WTC11 (cell line): ENCODE data around the gene FRMD4A. TPM values are rescaled to one million over a fixed set of nuclear protein-coding genes. Genes with fewer than 3 reads are reported as not detected.

Source experiments
- ATAC-seq: fragments of 200-7000 bp; cut with Tn5 transposase; 2 replicates; pipeline ENCODE4 v1.10.0; 2021; ENCODE audit warnings: mild to moderate bottlenecking, moderate library complexity
- CTCF ChIA-PET: fragments of 300-600 bp; sonication (Branson Sonifier 250); formaldehyde crosslinking; loops from one replicate; lab custom pipeline; 2021; ENCODE audit warnings: antibody characterized with exemption; lab: Charles Lee
- POLR2A ChIA-PET: fragments of 350-600 bp; sonication (Branson Sonifier 250); formaldehyde crosslinking; loops from one replicate; lab custom pipeline; 2021; ENCODE audit warnings: antibody characterized with exemption; lab: Charles Lee
- DNase-seq: peaks from one replicate; pipeline ENCODE4 v3.0.0; 2021; ENCODE audit warnings: low spot score
- H3K27ac Mint-ChIP-seq: 2 replicates; pipeline ENCODE4 v1.8.0; 2021; ENCODE audit warnings: mixed read lengths
- H3K27me3 Mint-ChIP-seq: 2 replicates; pipeline ENCODE4 v1.8.0; 2021; ENCODE audit warnings: low read depth, mild to moderate bottlenecking, moderate library complexity, mixed read lengths
- H3K36me3 Mint-ChIP-seq: 2 replicates; pipeline ENCODE4 v1.8.0; 2021; ENCODE audit warnings: mixed read lengths
- H3K4me1 Mint-ChIP-seq: 2 replicates; pipeline ENCODE4 v1.8.0; 2022; ENCODE audit warnings: mixed read lengths
- H3K4me3 Mint-ChIP-seq: 2 replicates; pipeline ENCODE4 v1.8.0; 2021; ENCODE audit warnings: mild to moderate bottlenecking, moderate library complexity, mixed read lengths
- H3K9me3 Mint-ChIP-seq: 2 replicates; pipeline ENCODE4 v1.8.0; 2021; ENCODE audit warnings: mixed read lengths
- EMX1 ChIP-seq: fragments of 250-450 bp; sonication (Bioruptor Pico); IDR thresholded peaks from 2 replicates; pipeline ENCODE4 v1.8.0; 2021; ENCODE audit warnings: mild to moderate bottlenecking
- ESRRA ChIP-seq: sonication (generic); formaldehyde crosslinking; IDR thresholded peaks from 2 replicates; pipeline ENCODE4 v1.8.1; 2022; ENCODE audit warnings: mild to moderate bottlenecking, missing genetic modification reagents, borderline replicate concordance
- FOXJ3 ChIP-seq: sonication (generic); formaldehyde crosslinking; IDR thresholded peaks from 2 replicates; pipeline ENCODE4 v1.9.0; 2021; ENCODE audit warnings: missing genetic modification reagents, mild to moderate bottlenecking, borderline replicate concordance
- FOXP4 ChIP-seq: sonication (generic); formaldehyde crosslinking; IDR thresholded peaks from 2 replicates; pipeline ENCODE4 v1.8.0; 2022; ENCODE audit warnings: mild to moderate bottlenecking, missing genetic modification reagents
- GRHL2 ChIP-seq: fragments of 250-450 bp; sonication (Bioruptor Pico); IDR thresholded peaks from 2 replicates; pipeline ENCODE4 v1.8.0; 2022; ENCODE audit warnings: mild to moderate bottlenecking, moderate library complexity; ENCODE audit not compliant: insufficient replicate concordance, severe bottlenecking
- GTF2I ChIP-seq: fragments of 250-450 bp; sonication (Bioruptor Pico); conservative IDR thresholded peaks from 2 replicates; pipeline ENCODE4 v1.4.0; 2021; ENCODE audit warnings: mild to moderate bottlenecking
- MXD4 ChIP-seq: fragments of 250-450 bp; sonication (Bioruptor Pico); IDR thresholded peaks from 2 replicates; pipeline ENCODE4 v1.8.0; 2021; ENCODE audit warnings: mild to moderate bottlenecking, moderate library complexity, borderline replicate concordance
- NFATC4 ChIP-seq: fragments of 250-450 bp; sonication (Bioruptor Pico); IDR thresholded peaks from 2 replicates; pipeline ENCODE4 v1.9.0; 2021; ENCODE audit warnings: mild to moderate bottlenecking
- NFYB ChIP-seq: sonication (generic); formaldehyde crosslinking; conservative IDR thresholded peaks from 2 replicates; pipeline ENCODE4 v1.8.0; 2022; ENCODE audit warnings: low read depth, missing genetic modification reagents
- PRDM15 ChIP-seq: sonication (generic); formaldehyde crosslinking; IDR thresholded peaks from 2 replicates; pipeline ENCODE4 v1.8.0; 2022; ENCODE audit warnings: missing genetic modification reagents
- SP1 ChIP-seq: sonication (generic); formaldehyde crosslinking; conservative IDR thresholded peaks from 2 replicates; pipeline ENCODE4 v1.8.1; 2022; ENCODE audit warnings: missing genetic modification reagents
- STAT6 ChIP-seq: sonication (generic); formaldehyde crosslinking; conservative IDR thresholded peaks from 2 replicates; pipeline ENCODE4 v1.8.1; 2023; ENCODE audit warnings: mild to moderate bottlenecking, low read depth, missing genetic modification reagents, moderate library complexity
- TEAD1 ChIP-seq: sonication (generic); formaldehyde crosslinking; IDR thresholded peaks from 2 replicates; pipeline ENCODE4 v1.8.0; 2022; ENCODE audit warnings: mild to moderate bottlenecking, missing genetic modification reagents
- ZNF416 ChIP-seq: fragments of 250-450 bp; sonication (Bioruptor Pico); IDR thresholded peaks from 2 replicates; pipeline ENCODE4 v1.9.0; 2021; ENCODE audit warnings: mild to moderate bottlenecking, inconsistent platforms
- total RNA-seq: library from RNA; stranded (reverse); gene quantifications from 3 replicates; pipeline ENCODE4 v1.2.3, GENCODE V29; 2021
- TF ChIP-seq, protein P1 (sequence below): sonication (generic); formaldehyde crosslinking; IDR thresholded peaks from 2 replicates; pipeline ENCODE4 v1.8.1; 2022; ENCODE audit warnings: low read depth, missing genetic modification reagents, borderline replicate concordance
- TF ChIP-seq, protein P2 (sequence below): sonication (generic); formaldehyde crosslinking; IDR thresholded peaks from 2 replicates; pipeline ENCODE4 v1.8.0; 2022; ENCODE audit warnings: mild to moderate bottlenecking, missing genetic modification reagents
- TF ChIP-seq, protein P3 (sequence below): sonication (generic); formaldehyde crosslinking; IDR thresholded peaks from 2 replicates; pipeline ENCODE4 v1.8.1; 2023; ENCODE audit warnings: mild to moderate bottlenecking, missing genetic modification reagents, borderline replicate concordance
- TF ChIP-seq, protein P4 (sequence below): sonication (generic); formaldehyde crosslinking; IDR thresholded peaks from 2 replicates; pipeline ENCODE4 v1.8.1; 2022; ENCODE audit warnings: mild to moderate bottlenecking, moderate library complexity, missing genetic modification reagents
- TF ChIP-seq, protein P5 (sequence below): sonication (generic); formaldehyde crosslinking; IDR thresholded peaks from 2 replicates; pipeline ENCODE4 v1.8.1; 2022; ENCODE audit warnings: low read depth, mild to moderate bottlenecking, moderate library complexity, missing genetic modification reagents, borderline replicate concordance

Gene FRMD4A
- total RNA-seq, 1 experiment from 2014 or later = 35.5 TPM

DNA sequence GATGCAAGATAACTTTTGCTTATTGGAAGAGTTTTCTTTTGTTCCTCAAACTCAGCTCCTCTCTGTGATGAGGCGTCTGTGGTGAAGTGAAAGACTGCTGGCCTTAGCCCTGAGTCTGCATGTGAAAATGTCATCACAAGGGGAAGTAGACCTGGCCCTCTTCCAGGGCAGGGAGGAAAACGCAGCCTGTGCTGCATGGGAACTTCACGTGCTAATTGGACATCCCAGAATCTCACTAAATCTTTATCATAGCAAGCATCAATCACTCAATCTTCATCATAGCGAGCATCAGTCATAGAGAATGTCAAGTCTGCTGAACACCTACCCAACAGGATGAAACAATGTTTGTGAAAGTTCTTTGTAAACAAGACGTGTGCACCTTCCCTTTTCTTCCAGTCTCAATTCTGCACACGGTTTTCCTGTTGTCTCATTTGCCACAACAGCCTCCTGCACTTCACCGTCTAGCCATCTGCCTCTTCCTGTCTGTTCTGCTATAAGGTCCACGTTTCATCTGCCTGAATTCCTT, 314.6 kb downstream of the FRMD4A start:
- Mint-ChIP-seq H3K27ac (no peak overlapping the region), H3K36me3 (peaks cover 3% of the 10 kb centered on the region; the same call in 1 of the 2 replicates), H3K9me3 (peaks cover 8% of the 10 kb centered on the region), H3K4me3 (no peak overlapping the region), H3K4me1 (peaks cover 16% of the 10 kb centered on the region), H3K27me3 (no peaks in the 10 kb centered on the region)
- no peak for TF ChIP-seq FOXJ3 (CRISPR knock-in tag)
- no peak for TF ChIP-seq STAT6 (CRISPR knock-in tag)
- no peak for TF ChIP-seq TEAD1
- TF ChIP-seq SP1 (CRISPR knock-in tag) = no peak
- TF ChIP-seq, protein P1, sequence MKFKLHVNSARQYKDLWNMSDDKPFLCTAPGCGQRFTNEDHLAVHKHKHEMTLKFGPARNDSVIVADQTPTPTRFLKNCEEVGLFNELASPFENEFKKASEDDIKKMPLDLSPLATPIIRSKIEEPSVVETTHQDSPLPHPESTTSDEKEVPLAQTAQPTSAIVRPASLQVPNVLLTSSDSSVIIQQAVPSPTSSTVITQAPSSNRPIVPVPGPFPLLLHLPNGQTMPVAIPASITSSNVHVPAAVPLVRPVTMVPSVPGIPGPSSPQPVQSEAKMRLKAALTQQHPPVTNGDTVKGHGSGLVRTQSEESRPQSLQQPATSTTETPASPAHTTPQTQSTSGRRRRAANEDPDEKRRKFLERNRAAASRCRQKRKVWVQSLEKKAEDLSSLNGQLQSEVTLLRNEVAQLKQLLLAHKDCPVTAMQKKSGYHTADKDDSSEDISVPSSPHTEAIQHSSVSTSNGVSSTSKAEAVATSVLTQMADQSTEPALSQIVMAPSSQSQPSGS = no peak
- TF ChIP-seq GTF2I (CRISPR knock-in tag) = no peak
- TF ChIP-seq, protein P2, sequence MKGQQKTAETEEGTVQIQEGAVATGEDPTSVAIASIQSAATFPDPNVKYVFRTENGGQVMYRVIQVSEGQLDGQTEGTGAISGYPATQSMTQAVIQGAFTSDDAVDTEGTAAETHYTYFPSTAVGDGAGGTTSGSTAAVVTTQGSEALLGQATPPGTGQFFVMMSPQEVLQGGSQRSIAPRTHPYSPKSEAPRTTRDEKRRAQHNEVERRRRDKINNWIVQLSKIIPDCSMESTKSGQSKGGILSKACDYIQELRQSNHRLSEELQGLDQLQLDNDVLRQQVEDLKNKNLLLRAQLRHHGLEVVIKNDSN (CRISPR knock-in tag) = no peak
- no peak for TF ChIP-seq ZNF416 (CRISPR knock-in tag)
- no peak for TF ChIP-seq FOXP4 (CRISPR knock-in tag)
- TF ChIP-seq EMX1 (CRISPR knock-in tag) = no peak
- TF ChIP-seq PRDM15 (CRISPR knock-in tag) = no peak
- no peak for TF ChIP-seq ESRRA (CRISPR knock-in tag)
- TF ChIP-seq NFATC4 = no peak
- TF ChIP-seq NFYB (CRISPR knock-in tag) = no peak
- TF ChIP-seq, protein P3, sequence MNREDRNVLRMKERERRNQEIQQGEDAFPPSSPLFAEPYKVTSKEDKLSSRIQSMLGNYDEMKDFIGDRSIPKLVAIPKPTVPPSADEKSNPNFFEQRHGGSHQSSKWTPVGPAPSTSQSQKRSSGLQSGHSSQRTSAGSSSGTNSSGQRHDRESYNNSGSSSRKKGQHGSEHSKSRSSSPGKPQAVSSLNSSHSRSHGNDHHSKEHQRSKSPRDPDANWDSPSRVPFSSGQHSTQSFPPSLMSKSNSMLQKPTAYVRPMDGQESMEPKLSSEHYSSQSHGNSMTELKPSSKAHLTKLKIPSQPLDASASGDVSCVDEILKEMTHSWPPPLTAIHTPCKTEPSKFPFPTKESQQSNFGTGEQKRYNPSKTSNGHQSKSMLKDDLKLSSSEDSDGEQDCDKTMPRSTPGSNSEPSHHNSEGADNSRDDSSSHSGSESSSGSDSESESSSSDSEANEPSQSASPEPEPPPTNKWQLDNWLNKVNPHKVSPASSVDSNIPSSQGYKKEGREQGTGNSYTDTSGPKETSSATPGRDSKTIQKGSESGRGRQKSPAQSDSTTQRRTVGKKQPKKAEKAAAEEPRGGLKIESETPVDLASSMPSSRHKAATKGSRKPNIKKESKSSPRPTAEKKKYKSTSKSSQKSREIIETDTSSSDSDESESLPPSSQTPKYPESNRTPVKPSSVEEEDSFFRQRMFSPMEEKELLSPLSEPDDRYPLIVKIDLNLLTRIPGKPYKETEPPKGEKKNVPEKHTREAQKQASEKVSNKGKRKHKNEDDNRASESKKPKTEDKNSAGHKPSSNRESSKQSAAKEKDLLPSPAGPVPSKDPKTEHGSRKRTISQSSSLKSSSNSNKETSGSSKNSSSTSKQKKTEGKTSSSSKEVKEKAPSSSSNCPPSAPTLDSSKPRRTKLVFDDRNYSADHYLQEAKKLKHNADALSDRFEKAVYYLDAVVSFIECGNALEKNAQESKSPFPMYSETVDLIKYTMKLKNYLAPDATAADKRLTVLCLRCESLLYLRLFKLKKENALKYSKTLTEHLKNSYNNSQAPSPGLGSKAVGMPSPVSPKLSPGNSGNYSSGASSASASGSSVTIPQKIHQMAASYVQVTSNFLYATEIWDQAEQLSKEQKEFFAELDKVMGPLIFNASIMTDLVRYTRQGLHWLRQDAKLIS (CRISPR knock-in tag) = no peak
- no peak for TF ChIP-seq GRHL2 (CRISPR knock-in tag)
- TF ChIP-seq, protein P4, sequence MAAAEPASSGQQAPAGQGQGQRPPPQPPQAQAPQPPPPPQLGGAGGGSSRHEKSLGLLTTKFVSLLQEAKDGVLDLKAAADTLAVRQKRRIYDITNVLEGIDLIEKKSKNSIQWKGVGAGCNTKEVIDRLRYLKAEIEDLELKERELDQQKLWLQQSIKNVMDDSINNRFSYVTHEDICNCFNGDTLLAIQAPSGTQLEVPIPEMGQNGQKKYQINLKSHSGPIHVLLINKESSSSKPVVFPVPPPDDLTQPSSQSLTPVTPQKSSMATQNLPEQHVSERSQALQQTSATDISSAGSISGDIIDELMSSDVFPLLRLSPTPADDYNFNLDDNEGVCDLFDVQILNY (CRISPR knock-in tag) = no peak
- TF ChIP-seq MXD4 (CRISPR knock-in tag) = no peak
- TF ChIP-seq, protein P5, sequence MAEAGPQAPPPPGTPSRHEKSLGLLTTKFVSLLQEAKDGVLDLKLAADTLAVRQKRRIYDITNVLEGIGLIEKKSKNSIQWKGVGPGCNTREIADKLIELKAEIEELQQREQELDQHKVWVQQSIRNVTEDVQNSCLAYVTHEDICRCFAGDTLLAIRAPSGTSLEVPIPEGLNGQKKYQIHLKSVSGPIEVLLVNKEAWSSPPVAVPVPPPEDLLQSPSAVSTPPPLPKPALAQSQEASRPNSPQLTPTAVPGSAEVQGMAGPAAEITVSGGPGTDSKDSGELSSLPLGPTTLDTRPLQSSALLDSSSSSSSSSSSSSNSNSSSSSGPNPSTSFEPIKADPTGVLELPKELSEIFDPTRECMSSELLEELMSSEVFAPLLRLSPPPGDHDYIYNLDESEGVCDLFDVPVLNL = no peak
- CTCF ChIA-PET = interaction anchor here (1.4 kb wide), 1 partner anchor 16 kb away, joined by 6 read pairs; no protein-coding TSS in a partner anchor
- POLR2A ChIA-PET = no interaction called here
- DNase-seq (no peak), ATAC-seq (no peak)
